T-helper 1 cell treated with Interleukin-12 subunit alpha and Interleukin-12 subunit beta and Interleukin-4 antibody, amounts not matched to agents 30 μg/mL and 1 μg/mL, for 36 hours (primary cell): ENCODE measurements around the gene FMN1.

ENCODE experiments used
- H3K27ac Mint-ChIP-seq: one replicate; pipeline ENCODE4 v1.8.0; 2021; ENCODE audit warnings: mild to moderate bottlenecking, mixed read lengths
- H3K27me3 Mint-ChIP-seq: one replicate; pipeline ENCODE4 v1.8.0; 2021; ENCODE audit warnings: low read depth, mixed read lengths
- H3K36me3 Mint-ChIP-seq: one replicate; pipeline ENCODE4 v1.8.0; 2021; ENCODE audit warnings: low read depth, mixed read lengths
- H3K4me1 Mint-ChIP-seq: one replicate; pipeline ENCODE4 v1.8.0; 2021; ENCODE audit warnings: low read depth, mixed read lengths
- H3K4me3 Mint-ChIP-seq: one replicate; pipeline ENCODE4 v1.8.0; 2021; ENCODE audit warnings: mild to moderate bottlenecking, moderate library complexity, mixed read lengths
- H3K9me3 Mint-ChIP-seq: one replicate; pipeline ENCODE4 v1.8.0; 2021; ENCODE audit warnings: mixed read lengths

FMN1 gene

GRCh38 chr15:32837935-32838334, 356.6 kb downstream of the FMN1 start:
- Mint-ChIP-seq H3K4me3 (no peak overlapping the region), H3K27ac (no peak overlapping the region), H3K27me3 (peaks cover 14% of the 10 kb centered on the region), H3K4me1 (no peaks in the 10 kb centered on the region), H3K36me3 (no peaks in the 10 kb centered on the region), H3K9me3 (no peaks in the 10 kb centered on the region)

- H3K9me3 Mint-ChIP-seq = no peaks in the 10 kb centered on the region
- H3K4me1 Mint-ChIP-seq = no peaks in the 10 kb centered on the region
- H3K4me3 Mint-ChIP-seq = no peak overlapping the region
- H3K36me3 Mint-ChIP-seq = no peaks in the 10 kb centered on the region
- H3K27ac Mint-ChIP-seq = no peak overlapping the region
- peaks cover 18% of the 10 kb centered on the region for H3K27me3 Mint-ChIP-seq
Measured at GRCh38 chr15:32834156-32834555, 360.4 kb downstream of the FMN1 start.

- Mint-ChIP-seq H3K9me3 (no peaks in the 10 kb centered on the region), H3K4me3 (no peak overlapping the region), H3K36me3 (no peaks in the 10 kb centered on the region), H3K4me1 (no peaks in the 10 kb centered on the region), H3K27ac (no peak overlapping the region), H3K27me3 (peaks cover 18% of the 10 kb centered on the region)
Measured at GRCh38 chr15:32833379-32833821, 361.1 kb downstream of the FMN1 start.

GRCh38 chr15:32831485-32831884, 363.0 kb downstream of the FMN1 start:
- Mint-ChIP-seq H3K27me3 (peaks cover 16% of the 10 kb centered on the region), H3K9me3 (no peaks in the 10 kb centered on the region), H3K4me3 (no peak overlapping the region), H3K4me1 (no peaks in the 10 kb centered on the region), H3K27ac (no peak overlapping the region), H3K36me3 (no peaks in the 10 kb centered on the region)

GRCh38 chr15:32830241-32830640, 364.3 kb downstream of the FMN1 start:
- H3K9me3 Mint-ChIP-seq = no peaks in the 10 kb centered on the region
- H3K27ac Mint-ChIP-seq = no peak overlapping the region
- H3K36me3 Mint-ChIP-seq = no peaks in the 10 kb centered on the region
- no peaks in the 10 kb centered on the region for H3K4me1 Mint-ChIP-seq
- no peak overlapping the region for H3K4me3 Mint-ChIP-seq
- peaks cover 13% of the 10 kb centered on the region for H3K27me3 Mint-ChIP-seq

- Mint-ChIP-seq H3K27me3 (peaks cover 11% of the 10 kb centered on the region), H3K36me3 (no peaks in the 10 kb centered on the region), H3K27ac (no peak overlapping the region), H3K4me3 (no peak overlapping the region), H3K4me1 (no peaks in the 10 kb centered on the region), H3K9me3 (no peaks in the 10 kb centered on the region)
Measured at GRCh38 chr15:32829436-32829835, 365.1 kb downstream of the FMN1 start.

- no peaks in the 10 kb centered on the region for H3K36me3 Mint-ChIP-seq
- H3K4me1 Mint-ChIP-seq = no peaks in the 10 kb centered on the region
- no peak overlapping the region for H3K27ac Mint-ChIP-seq
- H3K27me3 Mint-ChIP-seq = peaks cover 9% of the 10 kb centered on the region
- no peaks in the 10 kb centered on the region for H3K9me3 Mint-ChIP-seq
- no peak overlapping the region for H3K4me3 Mint-ChIP-seq
Measured at GRCh38 chr15:32828507-32829186, 365.9 kb downstream of the FMN1 start.

- no peak overlapping the region for H3K27ac Mint-ChIP-seq
- no peak overlapping the region for H3K4me3 Mint-ChIP-seq
- H3K4me1 Mint-ChIP-seq = no peaks in the 10 kb centered on the region
- no peaks in the 10 kb centered on the region for H3K27me3 Mint-ChIP-seq
- no peaks in the 10 kb centered on the region for H3K9me3 Mint-ChIP-seq
- H3K36me3 Mint-ChIP-seq = no peaks in the 10 kb centered on the region
Measured at GRCh38 chr15:32826685-32827084, 367.8 kb downstream of the FMN1 start.

GRCh38 chr15:32825219-32825618, 369.3 kb downstream of the FMN1 start:
- Mint-ChIP-seq H3K36me3 (no peaks in the 10 kb centered on the region), H3K27ac (no peak overlapping the region), H3K4me1 (no peaks in the 10 kb centered on the region), H3K27me3 (peaks cover 4% of the 10 kb centered on the region), H3K4me3 (no peak overlapping the region), H3K9me3 (no peaks in the 10 kb centered on the region)

- no peak overlapping the region for H3K27ac Mint-ChIP-seq
- no peak overlapping the region for H3K4me3 Mint-ChIP-seq
- H3K27me3 Mint-ChIP-seq = peaks cover 4% of the 10 kb centered on the region
- H3K36me3 Mint-ChIP-seq = no peaks in the 10 kb centered on the region
- no peaks in the 10 kb centered on the region for H3K9me3 Mint-ChIP-seq
- H3K4me1 Mint-ChIP-seq = no peaks in the 10 kb centered on the region
Measured at GRCh38 chr15:32824777-32825176, 369.7 kb downstream of the FMN1 start.

- no peak overlapping the region for H3K4me3 Mint-ChIP-seq
- no peaks in the 10 kb centered on the region for H3K9me3 Mint-ChIP-seq
- peaks cover 4% of the 10 kb centered on the region for H3K27me3 Mint-ChIP-seq
- H3K36me3 Mint-ChIP-seq = no peaks in the 10 kb centered on the region
- no peaks in the 10 kb centered on the region for H3K4me1 Mint-ChIP-seq
- no peak overlapping the region for H3K27ac Mint-ChIP-seq
Measured at GRCh38 chr15:32823750-32824149, 370.8 kb downstream of the FMN1 start.

- Mint-ChIP-seq H3K9me3 (no peaks in the 10 kb centered on the region), H3K27me3 (peaks cover 4% of the 10 kb centered on the region), H3K27ac (no peak overlapping the region), H3K36me3 (no peaks in the 10 kb centered on the region), H3K4me3 (no peak overlapping the region), H3K4me1 (no peaks in the 10 kb centered on the region)
Measured at GRCh38 chr15:32822739-32823138, 371.8 kb downstream of the FMN1 start.

- H3K4me3 Mint-ChIP-seq = no peak overlapping the region
- no peaks in the 10 kb centered on the region for H3K36me3 Mint-ChIP-seq
- H3K27ac Mint-ChIP-seq = no peak overlapping the region
- no peaks in the 10 kb centered on the region for H3K9me3 Mint-ChIP-seq
- no peaks in the 10 kb centered on the region for H3K4me1 Mint-ChIP-seq
- H3K27me3 Mint-ChIP-seq = peaks cover 11% of the 10 kb centered on the region
Measured at GRCh38 chr15:32819448-32819847, 375.1 kb downstream of the FMN1 start.

- no peak overlapping the region for H3K4me3 Mint-ChIP-seq
- H3K27me3 Mint-ChIP-seq = peaks cover 11% of the 10 kb centered on the region
- H3K36me3 Mint-ChIP-seq = no peaks in the 10 kb centered on the region
Measured at GRCh38 chr15:32818758-32819447, 375.6 kb downstream of the FMN1 start.

GRCh38 chr15:32817577-32817976, 376.9 kb downstream of the FMN1 start:
- no peaks in the 10 kb centered on the region for H3K4me1 Mint-ChIP-seq
- no peak overlapping the region for H3K27ac Mint-ChIP-seq
- H3K9me3 Mint-ChIP-seq = no peaks in the 10 kb centered on the region
- H3K4me3 Mint-ChIP-seq = no peak overlapping the region
- H3K36me3 Mint-ChIP-seq = no peaks in the 10 kb centered on the region
- peaks cover 11% of the 10 kb centered on the region for H3K27me3 Mint-ChIP-seq

More at GRCh38 chr15:32818758-32819447, 375.6 kb downstream of the FMN1 start:
- H3K27ac Mint-ChIP-seq = no peak overlapping the region
- H3K4me1 Mint-ChIP-seq = no peaks in the 10 kb centered on the region
- H3K9me3 Mint-ChIP-seq = no peaks in the 10 kb centered on the region
